HL-60 (cell line): ENCODE measurements around the gene TMEM98.

Experiments
- CTCF ChIP-seq: IDR thresholded peaks from one replicate; pipeline ENCODE4 v1.5.1; 2011; ENCODE audit warnings: low read length, control low read depth, inconsistent platforms; ENCODE audit not compliant: insufficient read depth
- GABPA ChIP-seq: IDR thresholded peaks from 2 replicates; pipeline ENCODE4 v1.6.1; 2012; ENCODE audit warnings: low read depth
- POLR2AphosphoS5 ChIP-seq: IDR thresholded peaks from 2 replicates; pipeline ENCODE4 v1.6.1; 2012; ENCODE audit warnings: low read depth
- REST ChIP-seq: IDR thresholded peaks from 2 replicates; pipeline ENCODE4 v1.6.1; 2012; ENCODE audit warnings: low read depth; ENCODE audit not compliant: insufficient replicate concordance
- SPI1 ChIP-seq: IDR thresholded peaks from 2 replicates; pipeline ENCODE4 v1.6.1; 2012; ENCODE audit warnings: low read depth, mild to moderate bottlenecking, borderline replicate concordance

GRCh38 chr17:32936186-32936893, 8.4 kb downstream of the TMEM98 start:
- TF ChIP-seq POLR2AphosphoS5 (no peak), GABPA (no peak), CTCF (no peak), REST (no peak), SPI1 (no peak)
